Erythroblast (primary cell): Measurements from ENCODE around the gene NECTIN4.

Experiments used
- DNase-seq, 2 experiments: peaks; one replicate each; lab custom pipeline; 2025; lab: John Stamatoyannopoulos, UW
- GATA1 ChIP-seq: IDR thresholded peaks from 2 replicates; pipeline ENCODE4 v1.6.1; 2011; ENCODE audit warnings: low read depth, mild to moderate bottlenecking, control low read depth, low read length, moderate library complexity
- POLR2A ChIP-seq: IDR thresholded peaks from 2 replicates; pipeline ENCODE4 v1.6.1; 2011; ENCODE audit warnings: mild to moderate bottlenecking, low read length

Gene NECTIN4

DNA sequence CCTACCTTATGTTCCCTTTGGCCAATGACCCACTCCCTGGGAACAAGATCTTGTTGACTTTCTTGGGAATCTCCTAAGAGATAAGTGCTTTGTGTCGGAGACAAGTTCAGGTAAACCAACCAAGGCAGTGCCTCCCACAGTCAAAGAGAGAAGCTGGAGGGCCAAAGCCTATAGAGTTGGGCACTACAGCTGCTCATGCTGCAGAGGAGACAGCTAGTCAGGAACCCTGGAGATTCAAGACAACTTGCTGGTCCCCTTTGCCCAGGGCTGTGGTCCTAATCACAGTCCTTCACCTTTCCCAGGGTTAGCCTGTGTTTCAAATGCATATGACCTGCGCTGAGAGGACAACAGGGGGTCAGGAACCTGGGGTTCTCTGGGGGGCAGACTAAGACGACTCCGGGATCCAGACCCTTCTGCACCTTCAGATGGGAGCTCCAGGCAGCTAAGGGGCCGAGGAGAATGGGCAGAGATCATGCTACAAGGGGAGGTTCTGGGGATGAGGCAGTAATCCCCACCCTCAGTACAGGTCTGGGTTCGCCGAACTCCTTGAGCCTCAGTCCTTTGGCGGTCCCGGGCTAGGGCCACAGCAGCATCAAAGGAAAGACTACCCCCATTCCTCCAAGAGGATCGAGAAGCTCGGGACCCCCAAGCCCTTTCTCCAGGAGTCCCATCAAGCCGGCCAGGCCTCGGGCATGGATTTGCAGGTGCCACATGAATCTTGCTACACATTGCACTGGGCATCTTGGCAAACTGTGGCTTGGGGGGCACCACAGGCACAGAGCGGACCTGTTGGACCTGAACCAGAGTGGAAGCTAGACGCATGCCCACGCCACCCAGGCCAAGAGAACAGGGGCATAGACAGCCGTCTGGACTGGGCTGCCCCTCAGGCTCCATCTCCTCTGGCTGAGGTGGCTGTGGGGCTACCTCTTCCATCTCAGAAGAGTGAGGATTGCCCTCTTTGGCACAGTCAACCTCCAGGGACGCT lies 41.6 kb downstream of the NECTIN4 start:
- no peak for TF ChIP-seq GATA1
- TF ChIP-seq POLR2A = no peak
- DNase-seq = no peak

DNA sequence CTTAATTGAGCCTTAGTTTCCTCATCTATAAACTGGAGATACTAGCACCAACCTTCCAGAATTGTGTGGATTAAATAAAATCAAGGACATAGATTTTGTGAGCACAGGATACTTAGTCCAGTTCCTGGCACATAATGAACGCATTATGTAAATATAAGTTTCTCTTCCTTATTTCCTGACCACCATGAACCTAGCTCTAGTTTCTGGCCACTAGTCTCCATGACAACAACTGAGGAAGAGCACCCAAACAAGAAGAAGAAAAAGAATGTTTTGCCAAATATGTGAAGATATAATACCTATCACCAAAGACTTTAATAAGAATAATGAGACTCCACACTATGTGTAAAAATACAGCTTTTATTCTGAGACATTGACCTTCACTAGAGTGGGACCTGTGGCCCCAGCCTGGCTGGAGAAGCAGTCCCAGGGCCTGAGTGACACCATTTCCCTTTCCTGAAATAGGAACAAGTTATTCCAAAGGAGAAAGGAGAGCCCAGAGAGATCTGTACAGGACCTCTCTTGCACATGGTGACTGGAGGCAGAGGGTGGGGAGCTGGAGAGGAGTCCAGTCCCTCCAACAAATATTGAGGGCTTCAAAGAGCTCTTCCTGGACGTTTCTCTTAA lies 42.6 kb downstream of the NECTIN4 start:
- TF ChIP-seq POLR2A = no peak
- no peak for TF ChIP-seq GATA1
- DNase-seq = no peak

DNA sequence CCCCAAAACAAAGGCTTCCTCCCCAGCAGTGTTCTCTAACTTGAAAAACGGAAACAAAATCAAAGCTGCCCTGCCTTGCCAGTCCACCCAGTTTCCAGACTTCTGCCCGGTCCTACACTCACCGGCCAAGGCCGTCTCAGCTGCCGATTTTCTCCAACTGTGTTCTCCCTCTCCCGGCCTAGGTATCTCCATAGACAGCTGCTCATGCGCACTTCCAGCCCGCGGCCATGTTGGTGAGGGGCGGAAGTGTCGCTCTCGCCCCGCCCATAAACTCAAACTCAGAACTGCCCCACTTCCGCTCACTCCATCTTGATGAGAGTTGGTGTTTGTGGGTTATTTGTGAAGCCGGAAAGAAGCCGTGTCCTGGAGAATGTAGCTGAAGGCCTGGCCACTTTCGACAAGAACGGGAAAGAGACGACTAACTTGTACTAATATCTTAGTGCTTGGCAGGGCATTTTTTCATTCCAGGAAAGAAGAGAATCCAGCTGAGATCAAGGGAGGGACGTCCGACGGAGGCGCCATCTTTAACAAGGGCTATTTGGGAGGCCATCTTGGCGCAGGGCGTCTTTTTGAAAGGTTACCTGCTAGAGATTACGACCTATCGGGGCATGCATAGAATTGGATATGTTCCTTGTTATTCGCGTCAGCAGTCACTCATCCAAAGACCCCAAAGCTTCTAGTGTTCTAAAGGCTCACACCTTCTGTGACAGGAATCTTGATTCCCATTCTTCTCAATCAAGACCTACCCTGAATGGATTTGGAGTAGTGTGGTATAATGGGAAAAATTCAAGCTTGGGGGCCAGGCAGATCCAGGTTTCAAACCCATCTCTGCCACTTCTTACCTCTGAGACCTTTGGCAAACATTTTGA lies 43.4 kb downstream of the NECTIN4 start, which contains the start of gene USF1:
Gene USF1, minus strand, starts transcription at position 242 of the 869 bp plus-strand sequence. CDS start 2,702 bp downstream, outside the sequence.
- TF ChIP-seq GATA1 (no peak), POLR2A (peak; percentile 96)

DNA sequence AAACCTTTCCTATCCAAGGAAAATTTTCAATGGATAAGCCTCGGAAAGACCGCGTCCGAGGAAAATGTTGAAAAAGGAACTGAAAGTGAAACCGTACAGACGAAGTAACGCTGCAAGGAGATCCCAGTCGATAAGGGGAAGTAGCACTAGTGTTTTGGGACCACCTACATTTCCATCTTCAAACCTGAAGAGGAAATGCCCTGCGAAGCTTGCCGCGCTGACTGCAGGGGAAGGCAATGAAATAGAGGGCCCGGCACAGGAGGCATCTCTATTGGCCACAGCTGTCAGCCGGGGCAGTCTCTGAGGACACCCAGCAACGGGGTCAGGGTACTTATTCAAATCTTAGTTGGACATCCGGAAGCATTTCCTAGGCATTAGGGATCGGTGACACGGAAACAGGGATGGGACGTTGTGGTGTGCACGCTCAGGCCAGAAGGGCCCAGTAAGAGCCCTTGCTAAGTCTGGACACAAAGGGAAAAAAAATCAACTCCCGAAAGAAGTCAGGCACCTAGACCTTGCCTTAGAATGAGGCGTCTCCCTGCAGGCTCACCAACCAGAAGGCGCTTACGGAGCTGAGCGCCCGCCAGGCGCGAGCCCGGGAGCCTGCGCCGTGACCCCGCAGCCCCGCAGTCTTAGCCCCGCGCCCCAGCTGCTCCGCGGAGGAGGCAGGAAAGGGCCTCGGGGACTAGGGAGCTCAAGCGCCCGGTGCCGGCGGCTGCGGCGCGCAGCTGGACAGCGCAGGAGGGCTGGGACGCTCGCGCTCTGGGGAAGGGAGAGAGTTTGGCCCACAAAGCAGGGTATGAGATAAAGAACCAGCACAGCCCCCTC lies 44.2 kb downstream of the NECTIN4 start:
- no peak for TF ChIP-seq POLR2A
- TF ChIP-seq GATA1 = no peak
- DNase-seq = peak; percentile 83 to 85

More for the DNA sequence above, 43.4 kb downstream of the NECTIN4 start, which contains the start of gene USF1:
- DNase-seq = peak; percentile 98

DNA sequence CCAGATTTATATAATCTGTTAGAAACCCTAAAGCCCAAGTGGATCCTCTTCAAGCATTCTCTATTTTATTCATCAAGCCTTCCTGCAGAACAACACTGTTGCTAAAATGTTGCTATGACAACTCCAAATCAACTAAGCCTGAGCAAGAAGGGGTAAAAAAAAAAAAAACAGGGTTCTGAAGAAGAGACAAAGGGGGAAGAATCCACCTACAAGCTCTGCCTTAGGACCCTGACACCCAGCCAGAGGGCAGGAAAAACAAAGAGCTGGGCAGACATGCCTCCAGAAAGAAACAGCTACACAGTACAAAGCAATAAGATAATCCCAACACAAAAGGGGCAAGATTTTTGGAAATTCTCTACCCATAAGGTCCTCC lies 44.8 kb downstream of the NECTIN4 start:
- DNase-seq = peak in 1 of 2 experiments; percentile 49
- TF ChIP-seq POLR2A (no peak), GATA1 (no peak)

DNA sequence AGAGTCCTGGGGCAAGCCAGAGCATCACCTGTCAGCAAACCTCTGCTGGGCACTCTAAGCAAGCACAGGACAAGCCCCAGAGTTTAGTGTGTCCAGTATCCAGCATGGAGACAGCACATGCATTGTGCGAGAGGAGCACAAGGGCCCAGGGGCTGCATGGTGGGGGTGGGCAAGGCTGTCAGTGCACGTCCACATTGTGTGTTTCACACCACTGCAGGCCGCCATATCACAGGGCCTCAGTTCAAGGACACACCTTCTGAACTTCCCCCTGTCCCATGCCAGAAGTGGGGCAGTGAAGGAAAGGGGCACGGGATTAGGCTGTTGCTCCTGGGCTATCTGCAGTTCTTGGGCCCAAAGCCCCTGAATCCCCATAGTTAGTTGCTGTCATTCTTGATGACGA lies 49.8 kb downstream of the NECTIN4 start:
- no peak for DNase-seq
- no peak for TF ChIP-seq POLR2A
- no peak for TF ChIP-seq GATA1

DNA sequence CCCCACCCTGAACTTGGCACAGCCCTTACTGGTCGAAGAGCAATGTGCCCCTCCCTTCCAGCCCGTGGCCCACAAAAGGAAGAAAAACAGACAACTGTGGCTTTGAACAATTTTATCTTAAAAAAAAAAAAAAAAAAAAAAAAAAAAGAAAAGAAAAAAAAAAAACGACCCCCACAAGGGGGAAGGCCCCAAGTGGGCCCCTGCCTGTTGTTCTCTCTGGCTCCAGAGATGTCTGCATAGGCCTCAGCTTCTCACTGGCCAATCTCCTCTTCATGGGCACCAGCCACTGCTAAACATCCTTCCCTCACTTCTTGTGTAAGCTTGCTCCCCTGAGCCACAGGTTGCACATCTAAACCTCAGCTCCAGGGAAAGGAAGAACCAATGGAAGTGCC lies 50.2 kb downstream of the NECTIN4 start:
- DNase-seq = no peak
- TF ChIP-seq POLR2A (no peak), GATA1 (no peak)

DNA sequence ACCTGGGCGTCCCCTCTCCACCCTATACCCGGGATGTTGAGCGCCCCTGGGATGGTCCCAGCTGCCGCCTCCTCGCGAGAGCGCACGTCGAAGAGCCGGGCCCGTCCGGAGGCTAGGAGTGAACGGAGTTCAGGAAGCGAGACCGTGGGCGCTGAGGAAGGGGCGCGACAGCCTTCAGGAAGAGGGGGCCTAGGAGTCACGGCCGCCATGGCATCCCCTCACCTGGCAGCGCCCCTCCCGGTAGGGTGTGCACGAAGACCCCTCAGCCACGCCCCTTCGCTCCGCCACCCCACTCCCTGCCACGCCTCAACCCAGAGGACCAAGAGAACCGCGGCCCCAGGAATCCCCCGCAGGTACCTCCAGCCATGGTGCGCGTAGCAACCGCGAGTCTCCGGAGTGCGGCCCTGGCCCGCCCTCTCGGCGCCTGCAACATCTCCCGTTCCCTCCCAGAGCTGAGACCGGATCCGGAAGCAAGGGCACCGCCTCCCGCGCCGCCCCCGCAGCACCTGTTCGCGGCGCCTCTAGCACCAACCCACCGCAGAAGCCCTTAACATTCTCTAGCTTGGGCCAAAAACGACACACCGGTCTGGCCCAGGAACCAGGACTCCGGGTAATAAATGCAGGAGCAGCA lies 50.7 kb downstream of the NECTIN4 start, which contains the start of gene TSTD1:
Gene TSTD1, minus strand, starts transcription at position 442 of the 631 bp plus-strand sequence. Its CDS starts 75 bp downstream, at position 367.
- DNase-seq = peak; percentile 78 to 83
- TF ChIP-seq POLR2A = peak; percentile 71
- no peak for TF ChIP-seq GATA1

DNA sequence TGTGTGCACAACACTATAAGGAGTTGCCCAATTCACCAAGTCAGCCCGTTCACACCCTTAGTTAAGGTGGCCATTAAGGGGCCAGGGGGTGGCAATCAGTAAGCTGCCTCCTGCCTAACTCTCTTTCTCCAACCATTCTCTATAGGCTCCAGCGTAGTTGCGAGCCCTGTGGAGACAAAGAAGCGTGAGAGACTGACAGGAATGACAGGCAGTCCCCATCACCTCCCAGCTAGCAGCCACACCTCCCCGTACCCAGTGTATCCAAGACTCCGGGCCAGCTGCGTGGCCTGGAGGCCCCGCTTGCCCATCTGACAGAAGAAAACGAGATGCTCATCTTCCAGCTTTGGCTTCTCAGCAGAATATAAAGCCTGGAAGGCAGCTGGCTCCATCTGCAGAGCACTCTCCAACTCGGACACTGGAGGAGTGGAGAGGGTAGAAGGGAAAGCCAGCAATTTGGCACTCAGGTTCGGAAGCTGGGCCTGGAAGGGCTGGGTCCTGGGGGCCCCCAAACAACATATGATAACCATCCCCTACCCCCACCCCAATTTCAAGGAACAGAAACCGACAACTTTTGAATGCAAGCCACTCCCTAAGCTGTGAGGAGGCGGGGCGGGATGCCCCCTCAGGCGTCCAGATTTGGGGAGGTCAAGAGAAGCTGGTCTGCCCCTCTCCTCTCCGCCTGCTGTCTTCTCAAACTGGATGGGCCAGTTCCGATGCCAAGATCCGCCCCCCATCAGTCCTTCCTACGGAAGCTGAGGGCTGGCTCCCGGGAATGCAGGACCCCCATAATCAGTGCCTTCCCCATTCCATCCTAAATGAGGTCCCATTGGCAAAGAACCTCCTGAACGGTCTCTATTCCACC lies 51.5 kb downstream of the NECTIN4 start:
- no peak for DNase-seq
- no peak for TF ChIP-seq POLR2A
- TF ChIP-seq GATA1 = no peak

DNA sequence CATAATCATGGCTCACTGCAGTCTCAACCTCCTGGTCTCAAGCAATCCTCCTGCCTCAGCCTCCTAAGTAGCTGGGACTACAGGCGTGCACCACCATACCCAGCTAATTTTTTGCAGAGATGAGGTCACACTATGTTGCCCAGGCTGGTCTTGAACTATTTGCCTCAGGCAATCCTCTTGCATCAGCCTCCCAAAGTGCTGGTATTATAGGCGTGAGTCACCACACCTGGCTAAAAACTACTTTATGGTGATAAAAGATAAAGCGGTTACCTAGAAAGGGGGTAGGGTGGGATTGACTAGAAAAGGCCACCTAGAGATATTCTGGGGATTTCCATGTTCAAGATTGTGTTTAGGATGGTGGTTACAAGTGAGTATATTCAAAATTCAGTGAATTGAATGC lies 55.6 kb downstream of the NECTIN4 start:
- DNase-seq = no peak

DNA sequence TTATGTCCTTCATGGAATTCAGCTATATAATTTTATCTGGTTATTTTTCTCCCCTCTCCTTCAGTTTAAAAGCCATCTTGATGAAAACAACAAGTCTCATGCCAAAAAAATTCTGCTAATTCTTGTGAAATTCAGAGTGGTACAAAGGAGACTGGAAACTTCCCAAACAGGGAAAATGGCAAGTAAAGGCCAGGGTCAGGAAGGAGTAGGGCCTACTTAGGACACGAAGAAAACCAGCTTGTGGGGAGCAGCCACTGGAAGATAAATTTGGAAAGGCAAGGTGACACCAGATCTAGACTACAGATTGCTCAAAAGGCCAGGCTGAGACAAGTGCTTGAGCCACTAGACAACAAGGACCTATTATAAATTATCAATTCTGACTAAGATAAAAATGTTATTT lies 56.9 kb downstream of the NECTIN4 start:
- DNase-seq = no peak
- no peak for TF ChIP-seq POLR2A

More for the DNA sequence above, 55.6 kb downstream of the NECTIN4 start:
- TF ChIP-seq POLR2A (no peak), GATA1 (no peak)
